ENCODE data around the gene RASGRF1.

DNA sequence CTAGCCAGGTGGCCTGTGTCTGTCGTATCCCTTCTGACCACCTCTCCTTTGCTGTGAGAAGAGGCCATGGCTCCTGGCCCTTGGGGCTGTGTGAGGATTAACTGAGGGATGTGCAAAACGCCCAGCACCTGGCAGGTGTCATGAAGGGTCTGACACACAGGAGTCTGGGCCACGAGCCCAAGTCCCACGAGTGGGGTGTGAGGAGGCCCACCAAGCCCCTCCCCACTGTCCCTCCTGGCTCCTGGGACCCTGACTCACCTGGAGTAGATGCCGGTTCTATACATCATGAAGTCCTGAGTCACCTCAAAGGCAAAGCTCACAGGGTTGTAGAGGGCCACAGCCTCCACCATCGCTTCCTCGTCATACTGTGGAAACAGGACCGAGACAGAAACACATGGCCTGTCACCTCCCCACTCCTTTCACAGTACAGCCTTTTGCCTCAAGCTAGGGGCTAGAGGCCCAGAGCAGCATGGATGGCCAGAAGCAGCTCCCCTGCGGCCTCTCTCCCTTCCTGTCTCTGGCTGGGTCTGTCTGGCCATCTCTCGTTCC is 165.4 kb downstream of the RASGRF1 start:
- TF ChIP-seq, protein P1, sequence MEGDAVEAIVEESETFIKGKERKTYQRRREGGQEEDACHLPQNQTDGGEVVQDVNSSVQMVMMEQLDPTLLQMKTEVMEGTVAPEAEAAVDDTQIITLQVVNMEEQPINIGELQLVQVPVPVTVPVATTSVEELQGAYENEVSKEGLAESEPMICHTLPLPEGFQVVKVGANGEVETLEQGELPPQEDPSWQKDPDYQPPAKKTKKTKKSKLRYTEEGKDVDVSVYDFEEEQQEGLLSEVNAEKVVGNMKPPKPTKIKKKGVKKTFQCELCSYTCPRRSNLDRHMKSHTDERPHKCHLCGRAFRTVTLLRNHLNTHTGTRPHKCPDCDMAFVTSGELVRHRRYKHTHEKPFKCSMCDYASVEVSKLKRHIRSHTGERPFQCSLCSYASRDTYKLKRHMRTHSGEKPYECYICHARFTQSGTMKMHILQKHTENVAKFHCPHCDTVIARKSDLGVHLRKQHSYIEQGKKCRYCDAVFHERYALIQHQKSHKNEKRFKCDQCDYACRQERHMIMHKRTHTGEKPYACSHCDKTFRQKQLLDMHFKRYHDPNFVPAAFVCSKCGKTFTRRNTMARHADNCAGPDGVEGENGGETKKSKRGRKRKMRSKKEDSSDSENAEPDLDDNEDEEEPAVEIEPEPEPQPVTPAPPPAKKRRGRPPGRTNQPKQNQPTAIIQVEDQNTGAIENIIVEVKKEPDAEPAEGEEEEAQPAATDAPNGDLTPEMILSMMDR (IDR thresholded peaks at IDR 0.05 in 8 of 11, conservative IDR thresholded peaks at IDR 0.05 in 3 of 11): no peak
- TF ChIP-seq POLR2A (IDR thresholded peaks at IDR 0.05) (no peak), POLR2AphosphoS5 (IDR thresholded peaks at IDR 0.05) (peak in 1 of 3 donors; percentile 58)

All from spleen (tissue), 7 donors.